ENCODE results near the gene ELL.
"Not testable (repeated sequence)": the region's sequence is repeated elsewhere in the genome, so short reads cannot be mapped to it uniquely, and the experiment has no call there.

The ELL gene

DNA sequence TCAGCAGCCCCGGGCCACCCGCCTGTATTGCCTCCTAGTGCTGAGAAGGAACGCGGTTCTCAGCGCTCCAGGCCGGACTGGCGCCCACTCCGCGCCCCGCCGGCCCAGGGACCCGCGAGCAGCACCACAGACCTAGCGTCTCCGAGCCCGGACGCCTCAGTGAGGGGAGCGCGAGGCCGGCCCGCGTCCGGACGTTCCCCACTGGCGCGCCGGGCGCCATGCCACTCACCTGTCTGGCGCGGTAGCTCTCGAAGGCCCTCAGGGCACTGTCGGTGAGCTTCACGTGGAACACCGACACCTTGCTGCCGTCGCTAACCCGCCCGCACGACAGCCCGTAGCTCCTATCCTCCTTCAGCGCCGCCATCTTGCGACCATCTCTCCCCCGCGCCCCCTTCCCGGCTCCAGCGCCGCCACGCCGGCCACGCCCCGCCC is at the start of gene ELL:
Gene ELL, minus strand, starts transcription at position 379 of the 432 bp plus-strand sequence. Its CDS starts 15 bp downstream, at position 364.
- no peak for DNase-seq

DNA sequence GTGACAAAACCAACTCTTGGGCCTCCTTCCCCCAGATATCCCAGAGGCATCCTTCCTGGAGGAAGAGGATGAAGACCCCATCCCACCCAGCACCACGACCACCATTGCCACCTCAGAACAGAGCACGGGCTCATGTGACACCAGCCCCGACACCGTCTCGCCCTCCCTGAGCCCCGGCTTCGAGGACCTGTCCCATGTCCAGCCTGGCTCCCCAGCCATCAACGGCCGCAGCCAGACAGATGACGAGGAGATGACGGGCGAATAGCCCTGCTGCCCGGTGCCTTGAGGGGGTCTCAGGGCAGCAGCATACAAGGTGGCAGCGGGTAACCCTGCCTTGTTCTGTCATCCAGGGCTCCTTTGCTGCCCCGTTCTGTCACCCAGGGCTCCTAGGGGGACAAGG is 46.5 kb upstream of the ELL start:
- DNase-seq, result no peak

DNA sequence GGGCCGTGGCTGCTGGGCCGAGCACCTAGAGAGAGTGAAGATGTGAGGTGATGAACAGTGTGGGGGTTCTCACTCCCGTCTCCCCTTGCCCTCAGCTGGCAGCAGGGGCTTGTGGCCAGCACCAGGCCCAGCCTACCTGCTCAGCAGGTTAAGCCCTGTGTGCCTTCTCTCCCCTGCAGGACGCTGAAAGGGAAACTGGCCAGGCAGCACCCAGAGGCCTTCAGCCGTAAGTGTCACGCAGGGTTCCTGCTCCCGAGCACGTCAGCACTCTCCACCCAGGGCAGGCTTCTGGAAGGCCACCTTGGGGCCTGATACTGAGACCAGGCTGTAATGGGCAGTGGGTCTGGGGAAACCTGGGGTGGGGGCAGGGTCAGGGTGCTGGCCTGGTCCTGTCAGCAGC is 45.1 kb upstream of the ELL start:
- DNase-seq, result no peak

DNA sequence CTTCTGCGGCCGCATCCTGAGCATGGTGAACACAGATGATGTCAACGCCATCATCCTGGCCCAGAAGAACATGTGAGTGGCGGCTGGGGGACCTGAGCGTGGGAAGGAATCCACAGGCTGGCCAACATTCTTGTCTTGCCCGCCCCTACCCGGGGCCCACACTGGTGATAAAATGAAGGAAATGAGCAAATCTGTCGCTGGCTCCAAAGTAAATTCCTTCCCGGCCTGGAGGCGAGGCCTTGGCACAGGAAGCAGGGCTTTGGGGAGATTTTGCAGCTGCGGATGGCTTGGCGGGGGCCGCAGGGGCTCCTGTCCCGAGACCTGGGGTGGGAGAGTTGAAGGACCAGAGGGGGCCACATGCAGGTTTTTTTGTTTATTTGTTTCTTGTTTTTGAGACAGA is 40.2 kb upstream of the ELL start:
- no peak for DNase-seq

DNA sequence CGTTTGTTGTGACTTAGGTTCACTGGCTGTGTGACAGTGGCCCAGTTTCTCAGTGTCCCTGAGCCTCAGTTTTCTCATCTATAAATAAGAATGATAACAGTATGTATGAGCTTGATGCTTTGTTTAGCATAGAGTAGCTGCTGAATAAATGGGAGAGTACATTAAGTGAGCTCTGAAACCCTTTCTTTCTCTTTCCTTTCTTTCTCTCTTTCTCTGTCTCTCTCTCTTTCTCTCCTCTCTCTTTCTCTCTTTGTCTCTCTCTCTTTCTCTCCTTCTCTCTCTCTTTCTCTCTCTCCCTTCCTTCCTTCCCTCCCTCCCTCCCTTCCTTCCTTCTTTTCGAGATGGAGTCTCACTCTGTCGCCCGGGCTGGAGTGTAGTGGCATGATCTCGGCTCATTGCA is 37.8 kb upstream of the ELL start:
- DNase-seq, result no peak

DNA sequence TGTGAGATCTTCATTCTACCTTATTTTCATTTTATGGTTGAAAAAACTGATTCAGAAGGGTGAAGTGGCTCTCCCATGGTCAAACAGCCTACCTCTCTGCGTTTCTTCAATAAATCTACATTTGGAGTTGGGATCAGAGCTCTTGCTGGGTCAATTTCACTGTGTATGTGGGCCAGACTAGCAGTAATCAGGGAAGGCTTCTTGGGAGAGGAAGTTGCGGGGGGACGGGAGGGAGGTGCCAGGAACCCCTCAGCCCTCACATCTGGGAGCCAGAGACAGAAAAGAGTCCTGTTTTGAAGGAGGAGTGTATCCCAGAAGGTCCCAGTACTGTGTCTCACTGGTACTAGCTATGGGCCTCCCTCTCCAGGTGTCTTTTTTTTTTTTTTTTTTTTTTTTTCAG is 36.7 kb upstream of the ELL start:
- DNase-seq, result no peak

DNA sequence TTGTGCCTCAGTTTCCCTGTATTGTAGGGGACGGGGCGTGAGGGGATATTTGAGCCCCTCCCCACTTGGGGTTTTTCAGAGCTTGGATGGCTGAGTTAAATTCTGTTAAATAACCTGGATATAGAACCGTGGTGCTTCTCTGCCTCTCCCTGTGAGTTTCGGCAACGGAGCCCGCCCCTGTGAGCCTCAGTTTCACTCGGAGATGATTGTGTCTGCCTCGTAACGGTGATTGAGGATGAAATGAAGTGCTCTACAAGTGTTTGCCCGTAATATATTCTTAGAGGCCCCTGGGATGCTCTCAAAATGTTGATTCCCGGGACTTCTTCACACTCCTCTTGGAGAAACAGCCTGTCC is 36.3 kb upstream of the ELL start:
- DNase-seq, result peak in 1 of 2 experiments; percentile 35

DNA sequence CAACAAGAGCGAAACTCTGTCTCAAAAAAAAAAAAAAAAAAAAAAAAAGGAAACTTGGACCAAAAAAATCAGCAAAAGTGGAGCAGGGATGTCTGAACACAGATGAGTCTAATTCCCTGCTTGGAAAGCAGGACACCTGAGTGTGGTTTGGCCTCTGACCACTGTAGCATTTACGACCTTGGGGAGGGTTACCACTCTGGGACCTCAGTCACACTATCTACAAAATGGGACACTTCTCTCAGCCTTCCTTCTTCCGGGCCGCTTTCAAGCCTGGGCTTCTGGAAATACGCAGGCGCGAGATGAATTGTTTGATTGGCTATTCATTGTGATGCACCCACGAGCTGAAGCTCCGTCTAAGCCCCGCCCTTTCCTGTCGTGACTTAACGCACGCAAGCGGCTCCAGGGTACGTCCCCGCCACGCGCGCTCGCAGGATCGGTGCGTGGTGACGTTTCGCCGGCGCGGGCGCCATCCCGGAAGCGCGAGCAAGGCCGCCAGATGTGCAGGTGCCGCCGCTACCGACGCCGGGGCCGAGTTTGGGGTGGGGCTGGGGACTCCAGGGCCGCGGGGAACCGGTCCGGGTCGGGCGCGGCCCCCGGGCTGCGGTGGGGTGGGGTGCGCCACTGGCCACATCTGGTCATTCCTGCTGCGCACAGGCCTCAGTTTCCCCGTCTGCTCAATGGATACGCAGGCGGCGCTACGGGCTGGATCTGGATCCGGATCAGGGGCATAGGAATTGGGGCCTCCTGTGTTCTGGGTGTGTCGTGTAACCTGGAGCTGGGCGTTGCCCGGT is 35.7 kb upstream of the ELL start, which contains the start of gene KXD1:
Gene KXD1, plus strand, starts transcription at position 460 of the 791 bp plus-strand sequence. CDS start 4,187 bp downstream, outside the sequence.
- DNase-seq, result peak; percentile 97 to 98

DNA sequence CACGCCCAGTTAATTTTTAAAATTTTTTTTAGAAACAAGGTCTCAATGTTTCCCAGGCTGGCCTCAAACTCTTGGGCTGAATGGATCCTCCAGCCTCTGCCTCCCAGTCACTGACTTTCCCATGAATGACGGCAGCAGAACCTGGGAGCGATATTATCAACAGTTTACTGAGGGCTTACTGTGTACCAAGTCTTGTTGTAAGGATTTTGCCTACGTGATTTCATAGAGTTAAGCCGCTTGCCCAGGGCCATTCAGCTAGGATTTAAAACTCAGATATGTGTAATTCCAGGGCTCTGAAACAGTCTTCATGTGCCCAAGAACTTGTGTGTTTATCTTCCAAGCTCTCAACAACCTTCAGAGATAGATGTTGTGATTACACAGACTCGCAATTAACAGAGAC is 29.8 kb upstream of the ELL start:
- DNase-seq, result no peak

DNA sequence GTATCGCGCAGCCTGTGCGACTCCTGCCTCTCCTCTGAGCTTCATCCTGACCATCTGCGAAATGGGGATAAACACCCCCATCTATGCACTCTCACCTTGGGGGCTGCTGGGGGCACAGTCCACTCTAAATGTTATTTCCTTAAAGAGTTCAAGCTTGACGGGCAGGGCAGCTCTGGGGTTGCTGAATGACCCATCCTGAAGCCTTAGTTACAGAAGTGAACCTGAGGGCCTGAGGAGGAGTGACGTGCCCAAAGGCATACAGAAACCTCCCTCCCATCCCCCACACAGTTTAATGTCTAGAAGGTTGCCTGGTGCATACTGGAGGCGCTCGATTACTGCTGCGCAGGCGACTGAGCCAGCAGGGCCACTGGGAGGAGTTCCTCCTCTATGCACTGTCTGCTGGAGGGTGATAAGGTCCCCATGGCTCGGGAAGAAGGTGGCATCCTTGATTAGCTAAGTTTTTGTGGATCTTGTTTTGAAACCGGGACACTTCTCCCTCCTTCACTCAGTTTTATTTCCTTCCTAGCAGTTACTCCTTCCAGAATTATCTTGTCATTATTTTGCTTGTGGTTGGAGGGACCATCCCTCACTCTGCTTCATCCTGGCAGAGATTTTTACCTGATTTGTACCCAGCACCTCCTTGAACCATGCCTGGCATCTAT is 22.1 kb upstream of the ELL start:
- DNase-seq, result peak; percentile 81 to 82

DNA sequence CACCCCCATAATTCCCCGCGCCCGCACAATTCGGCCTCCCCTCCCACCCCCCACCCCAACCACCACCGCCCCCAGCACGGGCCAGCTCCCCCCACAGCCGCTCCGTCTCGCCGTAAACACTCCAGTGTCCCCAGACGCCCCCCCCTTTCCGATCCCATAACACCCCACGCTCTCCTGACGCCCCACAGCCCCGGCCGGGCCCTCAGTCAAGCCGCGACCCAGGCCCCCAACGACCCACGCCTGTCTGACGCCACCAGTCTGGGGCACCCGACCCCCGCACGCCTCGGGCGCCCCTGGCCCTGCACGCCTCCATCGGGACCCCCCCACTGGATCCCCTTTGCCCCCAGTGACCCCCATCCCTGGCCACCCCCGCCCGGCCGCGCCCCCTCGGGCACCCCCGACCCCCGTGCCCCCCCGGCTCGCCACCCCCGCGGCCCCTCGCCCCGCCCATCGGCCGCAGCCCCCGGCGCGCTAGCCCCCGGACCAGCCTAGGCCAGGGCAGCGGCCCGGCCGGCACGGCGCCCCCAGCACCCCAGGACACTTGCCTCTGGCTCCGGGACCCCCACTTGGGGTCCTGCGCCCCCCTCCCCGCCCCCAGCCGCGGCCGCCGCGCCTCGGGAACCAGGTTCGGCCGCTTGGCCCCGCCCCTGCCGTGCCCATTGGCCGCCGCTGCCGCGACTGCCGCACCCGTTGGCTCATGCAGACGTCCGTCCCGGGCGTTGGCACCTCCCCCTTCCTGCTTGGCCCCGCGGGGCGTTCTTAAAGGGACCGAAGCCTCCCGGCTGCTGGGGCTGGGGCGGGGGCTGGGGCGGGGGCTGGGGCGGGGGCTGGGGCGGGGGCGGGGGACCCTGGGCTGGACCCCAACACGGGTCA is 21.3 kb upstream of the ELL start, which contains the start of gene FKBP8:
Gene FKBP8, minus strand, starts transcription at position 633 of the 873 bp plus-strand sequence. CDS start 1,603 bp downstream, outside the sequence.
- peak; percentile 96 to 97 for DNase-seq

DNA sequence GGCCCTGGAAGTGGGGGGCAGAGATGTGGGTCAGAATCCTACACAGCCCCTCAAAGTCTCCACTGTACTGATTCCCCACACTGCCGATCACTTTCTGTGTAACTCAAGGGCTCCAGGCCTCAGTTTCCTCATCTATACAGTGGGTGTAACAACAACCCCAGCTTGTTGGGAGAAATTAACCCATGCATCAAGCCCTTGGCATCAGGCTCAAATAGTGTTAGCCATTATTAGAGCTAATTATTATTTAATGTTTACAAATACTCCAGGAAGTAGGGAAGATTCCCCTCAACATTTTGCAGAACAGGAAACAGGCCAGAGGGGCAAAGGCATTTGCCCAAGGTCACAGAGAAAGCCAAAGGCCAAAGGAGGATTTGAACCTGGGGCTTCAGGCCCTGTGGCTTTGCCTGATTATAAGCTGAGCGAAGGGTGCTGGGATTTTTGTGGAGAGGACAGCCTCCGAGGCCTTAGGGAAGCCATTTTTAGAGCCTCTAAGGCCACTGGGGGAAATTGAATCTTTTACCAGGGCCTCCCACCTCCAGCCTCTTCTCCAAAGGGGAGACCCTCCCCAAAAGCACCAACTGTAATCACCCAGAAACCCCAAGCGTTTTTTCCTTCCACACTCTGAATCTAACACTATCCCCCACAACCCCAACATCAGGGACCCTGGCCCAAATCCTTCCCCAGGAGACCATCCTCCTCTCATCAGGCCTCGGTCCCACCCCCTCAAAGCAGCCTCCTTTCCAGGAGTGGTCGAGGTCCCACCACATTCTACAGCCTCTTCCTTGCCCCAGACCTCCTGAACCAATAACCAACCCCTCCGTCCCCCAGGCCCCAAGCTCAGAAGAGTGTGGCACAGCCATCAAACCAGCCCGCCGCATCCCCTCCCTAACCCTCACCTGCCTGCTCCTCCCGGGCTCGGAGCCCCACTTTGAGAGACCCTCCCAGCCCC is 20.4 kb upstream of the ELL start:
- DNase-seq, result peak; percentile 37 to 39

DNA sequence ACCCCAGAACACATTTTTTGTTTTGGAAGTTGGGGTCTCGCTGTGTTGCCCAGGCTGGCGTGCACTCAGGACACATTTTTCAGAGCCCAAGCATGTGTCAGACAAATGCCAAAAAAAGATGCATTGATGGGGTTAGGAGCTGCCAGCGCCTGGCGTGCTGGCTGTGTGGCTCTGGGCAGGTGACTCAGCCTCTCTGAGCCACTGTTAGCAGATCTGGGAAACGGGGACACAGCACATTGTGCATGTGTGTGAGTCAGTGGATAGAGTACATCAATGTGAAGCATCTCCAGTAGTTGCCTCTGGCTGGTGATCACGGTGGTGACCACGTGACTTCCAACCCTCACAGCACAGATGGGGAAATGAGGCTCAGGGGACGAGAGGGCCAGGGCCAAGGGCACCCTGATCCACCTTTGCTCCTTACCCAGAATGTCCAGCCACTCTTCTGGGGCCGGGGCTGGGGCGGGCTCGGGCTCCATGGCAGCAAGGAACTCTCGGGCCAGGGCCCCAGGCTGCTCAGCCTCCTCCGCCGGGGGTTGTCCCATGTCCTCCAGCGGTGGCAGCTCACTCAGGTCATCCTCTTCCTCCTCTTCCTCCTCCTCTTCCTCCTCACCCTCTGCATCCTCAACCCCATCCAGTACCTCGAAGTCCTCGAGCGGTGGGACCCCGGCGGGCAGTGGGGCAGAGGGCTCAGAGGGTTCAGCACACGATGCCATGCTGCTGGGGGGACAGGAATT is 19.6 kb upstream of the ELL start:
- DNase-seq, result peak; percentile 35 to 46

DNA sequence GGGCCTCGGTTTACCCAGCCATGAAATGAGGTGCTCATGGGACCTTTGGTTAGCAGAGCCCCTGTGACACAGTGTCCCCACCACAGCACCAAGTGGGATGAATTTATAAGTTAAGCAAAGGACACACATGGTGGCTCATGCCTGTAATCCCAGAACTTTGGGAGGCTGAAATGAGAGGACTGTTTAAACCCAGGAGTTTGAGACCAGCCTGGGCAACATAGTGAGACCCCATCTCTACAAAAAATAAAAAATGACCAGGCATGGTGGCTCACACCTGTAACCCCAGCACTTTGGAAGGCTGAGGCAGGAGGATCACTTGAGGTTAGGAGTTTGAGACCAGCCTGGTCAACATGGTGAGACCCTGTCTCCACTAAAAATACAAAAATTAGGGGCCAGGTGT is 18.3 kb upstream of the ELL start:
- DNase-seq, result not testable (repeated sequence)

DNA sequence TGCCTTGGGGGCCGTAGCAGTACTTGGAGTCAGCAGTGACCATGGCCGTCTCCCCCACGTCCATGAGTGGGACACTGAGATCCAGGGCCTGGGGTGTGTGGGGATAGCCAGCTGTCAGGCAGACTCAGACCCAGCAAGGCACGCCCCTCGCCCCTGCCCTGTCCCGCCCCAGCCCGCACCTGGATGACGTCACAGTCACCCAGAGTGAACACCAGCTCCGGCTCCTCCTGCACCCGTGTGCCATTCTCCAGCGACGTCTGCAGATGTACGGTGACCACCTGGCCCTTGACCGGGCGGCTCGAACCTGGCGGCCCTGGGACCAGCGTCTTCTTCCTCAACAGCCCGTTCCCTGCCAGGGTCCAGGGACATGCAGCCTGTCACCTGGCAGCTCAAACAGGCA is 17.5 kb upstream of the ELL start:
- DNase-seq, result no peak

DNA sequence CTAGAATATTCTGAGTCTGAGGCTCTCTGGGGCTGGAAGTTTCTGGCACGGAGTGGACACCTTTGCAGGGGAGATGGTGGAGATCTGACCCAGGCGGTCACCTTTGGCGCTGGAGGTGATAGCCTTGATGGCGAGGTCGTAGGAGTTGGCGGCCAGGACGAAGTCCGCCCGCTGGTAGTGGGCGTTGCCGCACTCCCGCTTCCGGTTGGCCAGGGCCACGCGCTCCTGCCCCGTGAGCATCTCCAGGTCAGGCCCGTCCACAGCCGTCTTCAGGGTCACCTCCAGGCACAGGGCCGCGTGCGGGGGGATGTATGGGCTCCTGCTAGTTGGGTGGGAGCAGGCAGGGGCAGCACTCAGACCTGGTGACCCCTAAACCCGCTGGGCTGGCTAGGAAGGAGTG is 16.2 kb upstream of the ELL start:
- no peak for DNase-seq

DNA sequence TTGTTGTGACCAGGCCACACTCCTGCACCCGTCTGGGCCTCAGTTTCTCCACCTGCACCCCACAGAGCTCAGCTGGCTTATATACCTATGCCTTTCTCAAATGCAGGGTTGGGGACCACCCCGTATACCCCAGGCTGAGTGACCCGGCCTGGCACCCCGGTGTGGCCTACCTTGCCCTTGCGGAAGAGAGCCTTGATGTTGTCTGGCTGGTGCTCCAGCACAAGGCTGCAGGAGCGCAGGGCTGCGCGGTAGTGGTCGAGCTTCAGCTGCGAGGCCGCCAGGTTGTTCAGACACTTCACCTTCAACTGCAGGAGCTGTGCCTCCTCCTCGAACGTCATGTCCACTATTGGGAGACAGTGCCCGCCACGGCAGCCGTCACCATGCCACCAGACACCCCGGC is 15.6 kb upstream of the ELL start:
- DNase-seq, result no peak

DNA sequence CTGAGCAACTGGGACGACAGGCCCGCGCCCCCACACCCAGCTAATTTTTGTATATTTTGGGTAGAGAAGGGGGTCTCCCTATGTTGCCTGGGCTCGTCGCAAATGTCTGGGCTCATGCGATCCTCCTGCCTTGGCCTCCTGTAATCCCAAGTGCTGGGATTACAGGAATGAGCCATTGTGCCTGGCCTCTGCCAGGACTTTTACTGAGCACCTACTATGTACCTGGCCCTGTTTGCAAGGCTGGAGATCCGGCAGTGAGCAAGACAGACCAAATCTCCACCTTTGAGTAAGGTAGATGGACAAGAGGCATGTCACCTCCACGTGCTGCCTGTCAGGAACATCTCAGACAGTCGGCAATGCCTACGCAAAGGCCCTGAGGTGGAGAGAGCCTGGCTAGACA is 14.6 kb upstream of the ELL start:
- DNase-seq, result no peak

DNA sequence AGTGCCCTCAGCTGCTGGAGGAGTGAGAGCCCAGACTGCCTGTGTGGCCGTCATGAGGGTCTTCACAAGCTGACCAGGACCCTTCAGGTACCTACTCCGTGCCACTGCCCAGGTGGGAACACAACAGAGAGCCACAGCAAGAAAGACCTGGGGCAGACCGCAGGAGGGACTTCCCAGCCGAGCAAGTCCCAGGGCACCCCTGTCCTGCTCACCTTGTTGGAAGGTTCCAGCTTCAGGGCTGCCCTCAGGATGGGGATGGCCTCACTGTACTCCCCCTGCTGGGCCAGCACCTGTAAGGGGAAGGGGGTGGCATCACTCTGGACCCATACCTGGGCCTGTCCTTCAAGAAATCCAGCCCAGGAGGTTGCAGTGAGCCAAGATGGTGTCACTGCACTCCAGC is 11.2 kb upstream of the ELL start:
- no peak for DNase-seq

DNA sequence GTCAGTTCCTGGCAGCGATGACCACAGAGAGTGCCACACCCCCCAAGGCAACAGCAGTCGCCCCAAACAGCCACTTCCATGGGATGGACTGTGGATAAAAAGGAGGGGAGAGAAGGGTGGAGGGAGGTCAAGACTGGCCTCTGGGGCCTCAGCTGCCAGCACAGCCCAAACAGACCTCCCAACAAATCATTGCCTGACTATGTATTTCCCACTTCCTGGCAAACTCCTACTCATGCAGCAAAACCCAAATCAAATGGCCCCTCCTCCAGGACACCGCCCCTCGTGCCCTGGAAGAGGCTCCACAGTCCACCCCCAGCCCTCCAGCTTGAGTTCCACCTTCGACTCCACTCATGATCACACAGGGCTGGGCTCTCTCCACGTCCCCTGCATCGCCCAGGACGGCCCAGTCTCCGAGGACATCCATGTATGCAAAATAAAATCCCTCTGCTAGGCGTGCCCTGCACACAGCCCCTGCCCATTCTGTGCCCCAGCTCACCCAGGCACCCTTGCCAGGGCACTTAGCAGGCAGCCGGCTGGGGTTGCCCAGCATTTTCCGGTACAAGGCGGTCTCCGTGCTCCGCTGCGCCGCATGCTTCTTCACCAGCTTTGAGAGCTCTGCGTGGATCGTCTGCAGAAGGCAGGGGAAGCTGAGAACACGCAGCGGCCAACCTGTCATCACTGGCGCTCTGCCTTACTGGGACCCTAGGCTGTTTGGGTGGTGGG is 10.5 kb upstream of the ELL start:
- DNase-seq, result no peak

DNA sequence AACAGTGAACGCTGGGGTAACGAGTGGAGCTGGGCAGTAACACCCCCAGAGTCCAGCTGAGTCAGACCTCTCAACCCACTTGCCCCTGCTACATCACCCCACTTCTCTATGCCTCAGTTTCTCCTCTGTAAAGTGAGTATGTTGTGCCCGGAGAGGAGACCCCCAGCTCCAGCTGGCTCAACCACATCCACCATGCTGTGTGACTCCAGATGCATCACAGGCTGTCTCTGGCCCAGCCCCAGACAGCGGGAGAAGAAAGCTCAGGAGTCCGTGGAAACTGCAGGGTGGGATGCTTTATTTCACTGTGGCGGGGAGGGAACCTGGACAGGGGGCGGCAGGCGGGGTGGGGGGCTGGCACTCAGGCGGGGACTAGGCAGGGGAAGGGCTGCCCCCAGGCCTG is 9.6 kb upstream of the ELL start:
- no peak for DNase-seq
